NCI-H187 (cell line): ENCODE results near the gene NPPA.

Experiments
- DNase-seq, 2 experiments: peaks; one replicate each; lab custom pipeline; 2025; lab: John Stamatoyannopoulos, UW

Gene NPPA

GRCh38 chr1:11874258-11874562 is 26.6 kb upstream of the NPPA start:
- no peak for DNase-seq

GRCh38 chr1:11873395-11874257 is 26.0 kb upstream of the NPPA start:
- no peak for DNase-seq

GRCh38 chr1:11872545-11872944 is 25.0 kb upstream of the NPPA start:
- DNase-seq, result no peak

GRCh38 chr1:11869650-11870207 is 22.1 kb upstream of the NPPA start:
- no peak for DNase-seq

- DNase-seq, result no peak
Observed at GRCh38 chr1:11869104-11869503, 21.5 kb upstream of the NPPA start.

- DNase-seq, result no peak
Observed at GRCh38 chr1:11868331-11868980, 20.9 kb upstream of the NPPA start.

GRCh38 chr1:11862890-11863289 is 15.3 kb upstream of the NPPA start:
- DNase-seq, result no peak

- no peak for DNase-seq
Observed at GRCh38 chr1:11860587-11860986, 13.0 kb upstream of the NPPA start.

- no peak for DNase-seq
Observed at GRCh38 chr1:11860083-11860482, 12.5 kb upstream of the NPPA start.

- DNase-seq, result no peak
Observed at GRCh38 chr1:11858968-11859871, 11.6 kb upstream of the NPPA start.

GRCh38 chr1:11858613-11858967 is 11.0 kb upstream of the NPPA start, which contains the start of gene NPPB:
Gene NPPB, minus strand, starts transcription at chr1:11858945. Its CDS starts 112 bp downstream, at chr1:11858833.
- no peak for DNase-seq

GRCh38 chr1:11858158-11858557 is 10.6 kb upstream of the NPPA start:
- no peak for DNase-seq

- DNase-seq, result no peak
Observed at GRCh38 chr1:11857164-11857851, 9.7 kb upstream of the NPPA start.

- no peak for DNase-seq
Observed at GRCh38 chr1:11856698-11857097, 9.1 kb upstream of the NPPA start.

GRCh38 chr1:11855430-11855829 is 7.8 kb upstream of the NPPA start:
- no peak for DNase-seq

GRCh38 chr1:11854519-11854918 is 6.9 kb upstream of the NPPA start:
- DNase-seq, result no peak

- DNase-seq, result no peak
Observed at GRCh38 chr1:11851180-11851579, 3.6 kb upstream of the NPPA start.

GRCh38 chr1:11850156-11850555 is 2.6 kb upstream of the NPPA start:
- no peak for DNase-seq

- no peak for DNase-seq
Observed at GRCh38 chr1:11848373-11848700, 754 bp upstream of the NPPA start.

GRCh38 chr1:11845641-11846335 is 1.8 kb downstream of the NPPA start:
- no peak for DNase-seq
